ENCODE data around the gene HOXC6. TPM values are rescaled to one million over a fixed set of nuclear protein-coding genes. Genes with fewer than 3 reads are reported as not detected.

HOXC6 gene
- total RNA-seq, 1 experiment from 2014 or later = 10.2 TPM

- POLR2A ChIA-PET = interaction anchor here (0.6 kb wide), 1 partner anchor 201 kb away, joined by 5 read pairs; no protein-coding TSS in a partner anchor
- no peak for TF ChIP-seq CTCF (IDR thresholded peaks at IDR 0.05; ENCODE audit: insufficient read depth in 1 of 2, low read depth in 1 of 2, low read length in 1 of 2, severe bottlenecking in 1 of 2, unreplicated experiment in 1 of 2)
- Mint-ChIP-seq H3K27ac (ENCODE audit: unreplicated experiment) (no peak overlapping the region), H3K36me3 (ENCODE audit: insufficient read depth, unreplicated experiment) (peaks cover 14% of the 10 kb centered on the region), H3K4me3 (ENCODE audit: unreplicated experiment) (peak overlapping the region; percentile 68), H3K4me1 (ENCODE audit: low read depth, unreplicated experiment) (peaks cover 28% of the 10 kb centered on the region), H3K9me3 (ENCODE audit: unreplicated experiment) (no peaks in the 10 kb centered on the region), H3K27me3 (ENCODE audit: insufficient read depth, unreplicated experiment) (no peaks in the 10 kb centered on the region)
- CTCF ChIA-PET = interaction anchor here (1.0 kb wide), 2 partner anchors 15 to 217 kb away, joined by 4 read pairs; no protein-coding TSS in a partner anchor
- Histone ChIP-seq H3K4me1 (peaks cover 28% of the 10 kb centered on the region), H3K9me3 (no peaks in the 10 kb centered on the region), H3K27me3 (replicated peaks; ENCODE audit: control insufficient read depth, insufficient read depth, low read length) (no peaks in the 10 kb centered on the region), H3K4me3 (ENCODE audit: low read depth, low read length) (peak overlapping the region; percentile 24), H3K36me3 (ENCODE audit: control insufficient read depth, insufficient read depth, low read length) (no peaks in the 10 kb centered on the region)
- DNase-seq = no peak
- no TSS peak for BruUV-seq (replicated peaks)
- intact Hi-C loops (cut with micrococcal nuclease; ENCODE audit: unreplicated experiment) = no loop called here
Observed at GRCh38 chr12:53990311-53991076, 37.7 kb upstream of the HOXC6 start.

- CTCF ChIA-PET = interaction anchor here (1.0 kb wide), 2 partner anchors 15 to 217 kb away, joined by 4 read pairs; no protein-coding TSS in a partner anchor
- H3K4me3 ChIP-seq (ENCODE audit: low read depth, low read length) = peak overlapping the region; percentile 24
- Mint-ChIP-seq H3K27me3 (ENCODE audit: insufficient read depth, unreplicated experiment) (no peaks in the 10 kb centered on the region), H3K4me1 (ENCODE audit: low read depth, unreplicated experiment) (peaks cover 28% of the 10 kb centered on the region), H3K36me3 (ENCODE audit: insufficient read depth, unreplicated experiment) (peaks cover 14% of the 10 kb centered on the region), H3K27ac (ENCODE audit: unreplicated experiment) (no peak overlapping the region), H3K4me3 (ENCODE audit: unreplicated experiment) (peak overlapping the region; percentile 68), H3K9me3 (ENCODE audit: unreplicated experiment) (no peaks in the 10 kb centered on the region)
- no TSS peak for BruUV-seq (replicated peaks)
- no peak for DNase-seq
- intact Hi-C loops (cut with micrococcal nuclease; ENCODE audit: unreplicated experiment) = no loop called here
- peaks cover 23% of the 10 kb centered on the region for H3K4me1 ChIP-seq
- no peak for TF ChIP-seq CTCF (IDR thresholded peaks at IDR 0.05; ENCODE audit: insufficient read depth in 1 of 2, low read depth in 1 of 2, low read length in 1 of 2, severe bottlenecking in 1 of 2, unreplicated experiment in 1 of 2)
- H3K27me3 ChIP-seq (replicated peaks; ENCODE audit: control insufficient read depth, insufficient read depth, low read length) = no peaks in the 10 kb centered on the region
- POLR2A ChIA-PET = no interaction called here
- H3K36me3 ChIP-seq (ENCODE audit: control insufficient read depth, insufficient read depth, low read length) = no peaks in the 10 kb centered on the region
- no peaks in the 10 kb centered on the region for H3K9me3 ChIP-seq
Observed at GRCh38 chr12:53991077-53991460, 37.2 kb upstream of the HOXC6 start.

- Mint-ChIP-seq H3K36me3 (ENCODE audit: insufficient read depth, unreplicated experiment) (peaks cover 14% of the 10 kb centered on the region), H3K4me3 (ENCODE audit: unreplicated experiment) (no peak overlapping the region), H3K4me1 (ENCODE audit: low read depth, unreplicated experiment) (peaks cover 28% of the 10 kb centered on the region), H3K9me3 (ENCODE audit: unreplicated experiment) (no peaks in the 10 kb centered on the region), H3K27ac (ENCODE audit: unreplicated experiment) (no peak overlapping the region), H3K27me3 (ENCODE audit: insufficient read depth, unreplicated experiment) (no peaks in the 10 kb centered on the region)
- Histone ChIP-seq H3K27me3 (replicated peaks; ENCODE audit: control insufficient read depth, insufficient read depth, low read length) (no peaks in the 10 kb centered on the region), H3K9me3 (no peaks in the 10 kb centered on the region), H3K4me1 (peaks cover 28% of the 10 kb centered on the region), H3K4me3 (ENCODE audit: low read depth, low read length) (no peak overlapping the region), H3K36me3 (ENCODE audit: control insufficient read depth, insufficient read depth, low read length) (no peaks in the 10 kb centered on the region)
- TF ChIP-seq CTCF (IDR thresholded peaks at IDR 0.05; ENCODE audit: insufficient read depth in 1 of 2, low read depth in 1 of 2, low read length in 1 of 2, severe bottlenecking in 1 of 2, unreplicated experiment in 1 of 2) = no peak
- no peak for DNase-seq
- BruUV-seq (replicated peaks) = no TSS peak
- intact Hi-C loops (cut with micrococcal nuclease; ENCODE audit: unreplicated experiment) = no loop called here
- CTCF ChIA-PET = interaction anchor here (1.0 kb wide), 1 partner anchor 40 kb away, joined by 6 read pairs; the partner anchor contains the start of gene HOXC5
- POLR2A ChIA-PET = interaction anchor here (0.5 kb wide), 1 partner anchor 333 kb away, joined by 3 read pairs; the partner anchor contains the start of gene COPZ1
Observed at GRCh38 chr12:53992377-53992889, 35.8 kb upstream of the HOXC6 start.
